HepG2 (cell line): ENCODE data around the gene DYNC2I2. TPM values are rescaled to one million over a fixed set of nuclear protein-coding genes. Genes with fewer than 3 reads are reported as not detected.

ENCODE experiments used
- BORCS8-MEF2B ChIP-seq: sonication (generic); formaldehyde crosslinking; IDR thresholded peaks from 2 replicates; pipeline ENCODE4 v1.8.0; 2022; ENCODE audit warnings: mild to moderate bottlenecking, missing genetic modification reagents
- CBFB ChIP-seq: sonication (generic); formaldehyde crosslinking; IDR thresholded peaks from 2 replicates; pipeline ENCODE4 v1.4.0; 2020; ENCODE audit warnings: missing genetic modification reagents
- GPN1 ChIP-seq: sonication (generic); formaldehyde crosslinking; IDR thresholded peaks from 2 replicates; pipeline ENCODE4 v1.5.1; 2020; ENCODE audit warnings: missing genetic modification reagents, borderline replicate concordance
- HBP1 ChIP-seq: IDR thresholded peaks from 2 replicates; pipeline ENCODE4 v1.6.1; 2016; ENCODE audit warnings: low read depth, control low read depth
- MTERF4 ChIP-seq: sonication (generic); formaldehyde crosslinking; IDR thresholded peaks from 2 replicates; pipeline ENCODE4 v1.8.0; 2023; ENCODE audit warnings: mild to moderate bottlenecking, missing genetic modification reagents
- RARA ChIP-seq: IDR thresholded peaks from 2 replicates; pipeline ENCODE4 v1.6.1; 2016; ENCODE audit warnings: missing genetic modification reagents, missing compliant biosample characterization
- SP4 ChIP-seq: sonication (generic); formaldehyde crosslinking; IDR thresholded peaks from 2 replicates; pipeline ENCODE4 v1.8.1; 2023; ENCODE audit warnings: mild to moderate bottlenecking, missing genetic modification reagents
- SP5 ChIP-seq: IDR thresholded peaks from 2 replicates; pipeline ENCODE4 v1.6.1; 2016; ENCODE audit warnings: low read depth, borderline replicate concordance
- TAF1 ChIP-seq: sonication (generic); formaldehyde crosslinking; IDR thresholded peaks from 2 replicates; pipeline ENCODE4 v1.4.0; 2020; ENCODE audit warnings: missing genetic modification reagents
- ZBTB14 ChIP-seq: sonication (generic); formaldehyde crosslinking; IDR thresholded peaks from 2 replicates; pipeline ENCODE4 v1.4.0; 2020; ENCODE audit warnings: missing genetic modification reagents
- ZBTB25 ChIP-seq: IDR thresholded peaks from 2 replicates; pipeline ENCODE4 v1.6.1; 2018; ENCODE audit warnings: missing genetic modification reagents
- ZBTB7B ChIP-seq: sonication (generic); formaldehyde crosslinking; IDR thresholded peaks from 2 replicates; pipeline ENCODE4 v1.4.0; 2020; ENCODE audit warnings: missing genetic modification reagents
- ZFP36L2 ChIP-seq: sonication (generic); formaldehyde crosslinking; IDR thresholded peaks from 2 replicates; pipeline ENCODE4 v1.4.0; 2020; ENCODE audit warnings: missing genetic modification reagents
- ZNF230 ChIP-seq: sonication (generic); formaldehyde crosslinking; IDR thresholded peaks from 2 replicates; pipeline ENCODE4 v1.4.0; 2020; ENCODE audit warnings: mild to moderate bottlenecking, missing genetic modification reagents
- ZNF292 ChIP-seq: sonication (generic); formaldehyde crosslinking; IDR thresholded peaks from 2 replicates; pipeline ENCODE4 v1.8.1; 2022; ENCODE audit warnings: mild to moderate bottlenecking, low read depth, missing genetic modification reagents, borderline replicate concordance
- ZNF414 ChIP-seq: sonication (generic); formaldehyde crosslinking; IDR thresholded peaks from 2 replicates; pipeline ENCODE4 v1.5.0; 2020; ENCODE audit warnings: missing genetic modification reagents
- ZNF747 ChIP-seq: sonication (generic); formaldehyde crosslinking; IDR thresholded peaks from 2 replicates; pipeline ENCODE4 v1.8.1; 2023; ENCODE audit warnings: missing genetic modification reagents, mild to moderate bottlenecking, borderline replicate concordance
- ZNF761 ChIP-seq: sonication (generic); formaldehyde crosslinking; conservative IDR thresholded peaks from 2 replicates; pipeline ENCODE4 v1.4.0; 2020; ENCODE audit warnings: mild to moderate bottlenecking, missing genetic modification reagents
- ZSCAN20 ChIP-seq: sonication (generic); formaldehyde crosslinking; IDR thresholded peaks from 2 replicates; pipeline ENCODE4 v1.4.0; 2020; ENCODE audit warnings: missing genetic modification reagents, mild to moderate bottlenecking, borderline replicate concordance
- polyA plus RNA-seq, 8 experiments: library from polyadenylated mRNA; depleted of rRNA in 3 of 8; stranded (reverse) in 7 of 8; unstranded in 1 of 8; fragments of >200 nt; fragmentation: Illumina TruSeq in 4 of 8; extraction: Trizol in 4 of 8; gene quantifications; 2 replicates each; pipeline versions ENCODE4 v1.2.1 to v1.2.3, GENCODE V29; 2011 to 2016; ENCODE audit warnings: low read depth in 4 of 8, missing spikeins in 1 of 8, mixed read lengths in 1 of 8; ENCODE audit not compliant: insufficient read depth in 1 of 8
- total RNA-seq, 5 experiments: library from RNA; depleted of rRNA; stranded (reverse); fragments of >200 nt; fragmentation: Illumina TruSeq; extraction: Trizol; gene quantifications; 2 replicates each; pipeline ENCODE4 v1.2.3, GENCODE V29; 2016; ENCODE audit warnings: low read depth in 1 of 5

The DYNC2I2 gene
- total and polyA plus RNA-seq, 2 of the 13 experiments (the other 11 are each of a cell fraction or from before 2014, with no cell fraction given), result 13.7 to 40.2 TPM

GRCh38 chr9:128635266-128636023, 21.2 kb downstream of the DYNC2I2 start (continued):
- TF ChIP-seq ZSCAN20 (CRISPR knock-in tag) (0 out of 2 replicates have a peak, but pooled peaks have one; percentile 19), GPN1 (no peak), ZNF230 (no peak), SP5 (peak; percentile 31; the same call in 1 of the 2 replicates), ZFP36L2 (CRISPR knock-in tag) (no peak), CBFB (CRISPR knock-in tag) (no peak), ZNF761 (CRISPR knock-in tag) (no peak), ZNF414 (CRISPR knock-in tag) (peak; percentile 39; the same call in 1 of the 2 replicates), ZNF747 (CRISPR knock-in tag) (no peak), SP4 (CRISPR knock-in tag) (no peak), TAF1 (CRISPR knock-in tag) (peak; percentile 30; the same call in 1 of the 2 replicates), HBP1 (CRISPR knock-in tag) (no peak), RARA (CRISPR knock-in tag) (peak; percentile 44), MTERF4 (no peak), ZBTB25 (CRISPR knock-in tag) (no peak; the same call in 1 of the 2 replicates), ZBTB7B (CRISPR knock-in tag) (peak; percentile 74), ZNF292 (no peak), BORCS8-MEF2B (CRISPR knock-in tag) (peak; percentile 13; the same call in 1 of the 2 replicates), ZBTB14 (CRISPR knock-in tag) (no peak)
